GM19025 (cell line): ENCODE results near the gene MRPL21.
"Not testable (repeated sequence)": the region's sequence is repeated elsewhere in the genome, so short reads cannot be mapped to it uniquely, and the experiment has no call there.

ENCODE experiments used
- ATAC-seq: cut with Tn5 transposase; IDR thresholded peaks from one replicate; pipeline ENCODE4 v1.9.1; 2021; ENCODE audit warnings: mild to moderate bottlenecking, low read depth, moderate library complexity; ENCODE audit not compliant: unreplicated experiment

Gene MRPL21

GRCh38 chr11:68914761-68915160 is 11.1 kb upstream of the MRPL21 start:
- no peak for ATAC-seq

- no peak for ATAC-seq
These were observed 9.6 kb upstream of the MRPL21 start for GRCh38 chr11:68913188-68913587.

- ATAC-seq = no peak
These were observed 8.6 kb upstream of the MRPL21 start for GRCh38 chr11:68912254-68912653.

- ATAC-seq = no peak
These were observed 8.1 kb upstream of the MRPL21 start for GRCh38 chr11:68911731-68912130.

- no peak for ATAC-seq
These were observed 7.3 kb upstream of the MRPL21 start for GRCh38 chr11:68910965-68911364.

- ATAC-seq = no peak
These were observed 4.6 kb upstream of the MRPL21 start for GRCh38 chr11:68908273-68908672.

- no peak for ATAC-seq
These were observed 2.1 kb upstream of the MRPL21 start for GRCh38 chr11:68905421-68906360.

- ATAC-seq = peak; percentile 17
These were observed 716 bp upstream of the MRPL21 start for GRCh38 chr11:68904248-68904847.

GRCh38 chr11:68900835-68901381 is 2.7 kb downstream of the MRPL21 start:
- no peak for ATAC-seq

- no peak for ATAC-seq
These were observed 6.2 kb downstream of the MRPL21 start for GRCh38 chr11:68897441-68897840.

GRCh38 chr11:68896171-68896959 is 7.3 kb downstream of the MRPL21 start:
- ATAC-seq = no peak

- no peak for ATAC-seq
These were observed 10.3 kb downstream of the MRPL21 start for GRCh38 chr11:68893282-68893681.

GRCh38 chr11:68892576-68892975 is 11.1 kb downstream of the MRPL21 start:
- no peak for ATAC-seq

GRCh38 chr11:68891351-68891948 is 12.2 kb downstream of the MRPL21 start:
- ATAC-seq = no peak

- ATAC-seq = no peak
These were observed 13.0 kb downstream of the MRPL21 start for GRCh38 chr11:68890490-68891231.

GRCh38 chr11:68889948-68890446 is 13.6 kb downstream of the MRPL21 start:
- no peak for ATAC-seq

GRCh38 chr11:68884827-68885226 is 18.8 kb downstream of the MRPL21 start:
- ATAC-seq = not testable (repeated sequence)

- ATAC-seq = no peak
These were observed 21.2 kb downstream of the MRPL21 start for GRCh38 chr11:68882391-68882790.

- no peak for ATAC-seq
These were observed 22.3 kb downstream of the MRPL21 start for GRCh38 chr11:68881320-68881719.
